GM21515 (cell line): ENCODE data around the gene VDAC2.

Experiments
- ATAC-seq: cut with Tn5 transposase; IDR thresholded peaks from one replicate; pipeline ENCODE4 v1.9.1; 2021; ENCODE audit not compliant: unreplicated experiment

Gene VDAC2

DNA sequence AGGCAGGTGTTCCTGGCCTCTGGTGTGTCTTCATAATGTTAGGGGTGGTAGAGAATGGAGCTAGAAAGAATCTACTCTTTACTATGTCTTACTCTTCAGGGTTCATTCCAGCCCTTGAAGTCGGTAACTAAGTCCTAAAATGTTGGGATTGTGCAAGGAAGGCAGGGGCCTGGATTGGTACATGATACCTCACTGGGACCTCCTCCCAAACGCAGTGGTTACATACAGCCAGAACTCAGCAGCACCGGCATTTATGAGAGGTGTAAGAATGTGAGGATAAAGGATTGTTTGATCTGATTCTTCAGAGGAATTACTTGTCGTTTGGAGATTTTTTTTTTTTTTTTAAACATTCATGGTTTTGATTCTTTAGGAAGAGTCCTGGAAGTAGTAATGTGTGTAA lies 18.2 kb downstream of the VDAC2 start:
- no peak for ATAC-seq

DNA sequence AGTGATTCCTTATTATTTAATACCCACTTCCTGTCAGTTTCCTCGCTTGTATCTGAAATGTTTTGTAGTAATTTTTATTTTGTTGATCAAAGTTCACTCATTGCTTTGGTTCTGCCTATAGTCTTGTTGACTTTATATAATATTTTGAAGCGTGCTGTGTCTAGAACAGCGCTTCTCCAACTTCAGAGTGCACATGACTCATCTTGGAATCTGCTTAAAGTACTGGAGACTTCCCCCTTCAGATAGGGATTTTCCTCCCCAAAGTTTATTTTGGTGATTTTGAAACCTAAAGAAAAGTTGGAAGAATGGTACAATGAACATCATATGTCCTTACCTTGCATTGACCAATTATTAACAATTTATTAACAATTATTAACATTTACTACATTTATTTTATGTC lies 19.4 kb downstream of the VDAC2 start:
- ATAC-seq = no peak

DNA sequence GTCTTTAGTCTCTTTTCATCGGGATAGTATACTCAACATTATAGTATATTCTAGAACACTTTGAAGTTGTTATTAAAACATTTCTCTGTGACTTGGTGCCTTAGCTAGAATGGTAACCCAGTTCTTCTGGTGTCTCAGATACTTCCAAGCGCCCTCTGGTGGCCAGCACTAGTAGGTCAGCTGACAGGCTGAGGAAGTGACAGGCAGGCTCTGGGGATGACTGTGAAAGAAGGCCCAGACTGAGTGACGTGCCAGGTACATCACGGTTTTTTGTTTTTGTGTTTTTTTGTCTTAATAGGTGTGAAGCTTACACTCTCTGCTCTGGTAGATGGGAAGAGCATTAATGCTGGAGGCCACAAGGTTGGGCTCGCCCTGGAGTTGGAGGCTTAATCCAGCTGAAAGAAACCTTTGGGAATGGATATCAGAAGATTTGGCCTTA lies 20.0 kb downstream of the VDAC2 start:
- peak; percentile 40 for ATAC-seq

DNA sequence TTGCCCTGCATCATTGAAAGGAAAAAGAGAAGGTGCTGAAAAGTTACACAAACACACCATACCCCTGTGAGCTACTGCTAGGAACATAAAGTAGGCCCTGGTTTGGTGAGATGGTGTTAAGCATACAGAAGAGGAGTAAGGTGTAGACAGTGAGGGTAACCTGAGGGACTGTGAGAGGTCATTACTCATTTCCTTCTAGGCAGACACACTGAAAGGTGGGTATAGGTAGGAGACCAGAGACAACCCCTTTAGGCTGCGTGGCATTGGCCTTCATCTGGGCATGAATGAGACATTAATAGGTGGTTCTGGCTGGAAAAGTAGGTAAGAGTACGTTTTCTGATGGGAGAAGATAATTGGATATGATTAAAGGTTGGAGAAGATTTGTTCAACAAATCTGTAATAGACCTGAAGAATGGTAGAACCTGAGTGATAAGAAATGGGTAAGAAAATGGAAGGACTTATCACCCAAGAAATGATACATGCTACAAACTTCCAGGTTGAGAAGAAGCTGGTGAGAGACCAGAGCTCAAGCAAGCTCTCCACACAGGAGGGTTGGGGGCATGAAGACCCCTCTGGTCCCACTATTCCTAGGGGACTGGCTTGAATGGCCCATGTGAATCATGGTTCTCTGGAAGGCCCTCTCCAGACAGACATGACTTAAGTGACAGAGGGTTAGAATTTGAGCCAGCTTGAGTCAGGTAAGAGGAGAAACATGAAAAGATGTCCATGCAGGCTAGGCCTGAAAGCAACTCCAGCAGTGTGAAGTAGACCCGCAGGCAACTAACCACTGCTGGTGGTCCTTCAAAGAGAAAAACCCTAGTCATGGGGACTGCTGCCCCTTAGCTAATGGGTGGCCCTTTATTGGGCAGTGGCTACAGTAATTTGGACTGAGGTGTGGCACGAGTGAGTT lies 21.3 kb downstream of the VDAC2 start:
- no peak for ATAC-seq

DNA sequence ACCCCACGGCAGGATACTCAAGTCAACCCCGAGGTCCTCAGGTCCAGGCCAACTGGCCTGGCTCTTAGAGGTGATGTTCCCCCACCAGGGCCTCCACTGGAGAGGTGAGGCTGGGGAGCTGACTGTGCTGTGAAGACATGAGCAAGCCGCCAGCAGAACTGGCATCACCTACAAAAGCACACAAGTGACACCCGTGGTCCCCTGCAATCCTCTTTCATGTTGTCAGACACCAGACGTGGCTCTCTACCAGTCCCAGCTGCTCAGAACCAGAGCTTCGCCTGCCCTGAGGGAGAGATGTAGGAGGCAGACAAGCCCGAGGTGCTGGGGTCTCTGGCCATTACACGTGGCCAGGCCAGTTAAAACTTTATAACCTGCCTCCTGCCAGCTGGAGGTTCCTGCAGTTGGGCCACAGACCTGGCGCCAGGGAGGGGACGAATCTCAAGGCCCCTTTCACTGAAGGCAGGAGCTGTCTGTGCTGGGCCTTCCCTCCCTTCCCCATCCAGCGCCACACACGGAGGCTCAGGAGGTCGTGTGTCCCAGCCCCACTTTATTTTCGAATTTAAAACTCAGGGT lies 22.9 kb downstream of the VDAC2 start:
- ATAC-seq = no peak

DNA sequence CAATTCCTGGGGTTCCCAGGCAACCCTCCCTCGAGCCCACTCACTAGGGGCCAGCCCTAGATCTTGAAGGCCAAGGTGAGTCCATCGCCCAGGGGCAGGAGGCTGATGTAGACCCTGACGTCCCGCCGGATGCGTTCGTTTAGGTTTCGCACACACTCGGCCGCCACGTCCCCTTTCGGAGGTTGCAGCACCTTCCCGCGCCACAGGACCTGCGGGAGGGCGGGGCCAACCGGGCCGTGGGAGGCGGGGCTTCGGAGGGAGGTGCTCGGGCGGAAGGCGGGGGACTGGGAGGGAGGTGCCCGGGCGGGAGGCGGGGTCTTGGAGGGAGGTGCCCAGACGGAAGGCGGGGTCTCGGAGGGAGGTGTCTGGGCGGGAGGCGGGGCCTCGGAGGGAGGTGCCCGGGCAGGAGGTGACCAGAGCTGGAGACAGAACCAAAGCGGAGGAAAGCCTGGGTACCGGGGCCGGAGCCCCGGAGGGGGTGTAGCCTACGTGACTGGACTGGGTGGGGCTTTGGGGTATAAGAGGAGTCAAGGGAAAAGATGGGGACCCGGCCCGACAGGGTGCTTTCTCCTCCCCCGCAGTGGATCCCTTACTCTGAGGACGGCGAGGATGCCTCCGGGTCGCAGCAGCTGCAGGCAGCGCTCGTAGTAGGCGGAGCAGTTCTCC lies 23.6 kb downstream of the VDAC2 start:
- ATAC-seq = peak; percentile 50

DNA sequence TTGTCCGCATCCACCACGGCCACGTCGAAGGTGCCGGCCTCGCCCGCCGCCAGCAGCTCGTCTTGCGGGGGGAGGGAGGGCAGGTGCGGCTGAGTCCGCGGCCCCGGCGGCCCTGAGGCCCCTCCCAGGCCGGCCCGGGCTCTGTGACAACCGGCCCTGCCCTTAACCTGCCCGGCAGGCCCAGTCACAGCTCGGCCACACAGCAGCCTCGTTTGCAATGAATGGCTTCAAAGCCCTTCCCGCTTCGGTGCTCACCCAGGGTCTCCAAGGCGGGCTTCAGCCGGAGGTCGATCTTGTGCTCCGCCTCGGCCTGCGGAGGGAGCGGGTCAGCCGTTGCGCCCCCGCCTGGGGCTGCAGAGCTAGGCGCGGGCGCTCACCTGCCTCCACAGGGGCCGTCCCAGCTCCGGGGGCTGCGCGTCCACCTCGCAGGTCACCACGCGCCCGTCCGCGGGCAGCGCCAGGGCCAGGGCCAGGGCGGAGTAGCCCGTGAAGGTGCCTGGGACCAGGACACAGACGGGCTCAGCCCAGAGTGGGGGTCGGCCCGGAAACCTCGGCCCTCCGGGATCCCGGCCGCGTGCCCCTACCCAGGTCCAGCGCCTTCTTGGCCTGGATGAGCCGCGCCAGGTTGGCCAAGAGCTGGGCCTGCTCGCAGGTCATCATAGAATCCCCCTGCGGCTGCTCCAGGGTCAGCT lies 24.2 kb downstream of the VDAC2 start:
- peak; percentile 5 for ATAC-seq

DNA sequence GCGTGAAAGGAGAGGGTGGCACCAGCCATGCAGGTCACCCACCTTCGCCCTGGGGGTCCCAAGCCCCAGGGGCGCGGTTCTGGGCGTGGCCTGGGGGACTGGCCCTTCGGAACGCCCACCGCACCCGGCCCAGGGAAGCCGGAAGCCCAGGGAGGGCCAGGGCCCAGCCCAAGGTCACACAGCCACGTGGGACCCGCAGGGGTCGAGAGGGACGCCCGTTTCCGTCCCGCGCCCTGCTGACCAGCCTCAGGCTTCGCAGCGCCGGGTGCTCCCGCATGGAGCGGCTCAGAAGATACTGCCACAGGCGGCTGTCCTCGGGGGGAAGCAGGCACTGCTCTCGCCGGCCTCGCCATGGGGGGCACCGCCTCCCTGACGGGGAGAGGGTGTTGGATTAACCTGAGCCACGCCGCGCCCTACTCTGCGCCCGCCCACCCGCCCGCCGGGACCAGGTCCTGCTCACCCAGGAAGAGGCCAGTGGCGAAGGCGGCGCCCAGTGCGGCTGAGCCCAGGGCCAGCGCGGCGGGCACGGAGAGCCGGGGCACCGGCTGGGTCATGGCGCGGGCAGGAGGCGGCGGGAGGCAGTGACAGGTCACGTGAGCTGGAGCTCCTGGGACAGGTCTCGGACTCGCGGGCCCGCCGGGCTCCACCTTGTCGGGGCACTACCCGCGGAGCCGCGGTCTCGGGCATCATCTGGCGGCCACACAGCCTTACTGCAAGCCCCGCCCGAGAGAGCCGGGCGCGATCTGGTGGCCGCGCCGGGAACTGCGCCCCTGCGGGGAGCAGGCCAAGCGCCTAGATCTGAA lies 25.0 kb downstream of the VDAC2 start, which contains the start of gene COMTD1:
Gene COMTD1 (minus strand): TSS at position 583 of the 803 bp plus-strand sequence. CDS start 29 bp downstream, at position 554.
- peak; percentile 74 for ATAC-seq

DNA sequence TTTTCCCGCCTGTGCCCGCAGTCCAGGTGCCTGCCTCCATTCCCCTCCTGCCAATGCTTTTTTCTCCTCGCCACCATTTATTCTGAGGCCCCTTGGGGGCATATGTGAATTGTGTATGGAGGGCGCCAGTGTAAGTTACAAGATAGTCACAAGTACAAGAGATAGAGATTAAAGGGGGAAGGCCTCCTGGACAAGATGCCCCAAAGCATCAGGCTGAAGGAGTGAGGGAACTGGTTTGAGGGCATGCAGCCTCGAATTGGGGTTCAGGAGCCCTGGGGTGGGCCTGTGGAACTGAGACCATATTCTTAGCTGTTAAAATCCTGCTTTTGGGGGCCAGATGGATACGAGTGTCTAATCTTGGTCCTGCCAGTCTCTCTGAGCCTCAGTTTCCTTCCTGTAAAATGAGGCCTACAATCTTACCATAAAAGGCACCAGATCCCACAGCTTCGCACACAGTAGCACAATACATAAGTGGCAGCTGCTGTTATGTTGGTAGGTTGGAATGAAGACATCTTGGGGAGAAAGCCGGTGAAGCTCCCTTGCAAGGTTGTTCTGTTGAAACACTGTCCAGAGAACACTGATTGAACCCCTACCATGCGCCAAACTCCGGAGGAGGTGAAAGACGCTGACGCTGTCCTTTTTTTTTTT lies 25.7 kb downstream of the VDAC2 start:
- ATAC-seq = no peak

DNA sequence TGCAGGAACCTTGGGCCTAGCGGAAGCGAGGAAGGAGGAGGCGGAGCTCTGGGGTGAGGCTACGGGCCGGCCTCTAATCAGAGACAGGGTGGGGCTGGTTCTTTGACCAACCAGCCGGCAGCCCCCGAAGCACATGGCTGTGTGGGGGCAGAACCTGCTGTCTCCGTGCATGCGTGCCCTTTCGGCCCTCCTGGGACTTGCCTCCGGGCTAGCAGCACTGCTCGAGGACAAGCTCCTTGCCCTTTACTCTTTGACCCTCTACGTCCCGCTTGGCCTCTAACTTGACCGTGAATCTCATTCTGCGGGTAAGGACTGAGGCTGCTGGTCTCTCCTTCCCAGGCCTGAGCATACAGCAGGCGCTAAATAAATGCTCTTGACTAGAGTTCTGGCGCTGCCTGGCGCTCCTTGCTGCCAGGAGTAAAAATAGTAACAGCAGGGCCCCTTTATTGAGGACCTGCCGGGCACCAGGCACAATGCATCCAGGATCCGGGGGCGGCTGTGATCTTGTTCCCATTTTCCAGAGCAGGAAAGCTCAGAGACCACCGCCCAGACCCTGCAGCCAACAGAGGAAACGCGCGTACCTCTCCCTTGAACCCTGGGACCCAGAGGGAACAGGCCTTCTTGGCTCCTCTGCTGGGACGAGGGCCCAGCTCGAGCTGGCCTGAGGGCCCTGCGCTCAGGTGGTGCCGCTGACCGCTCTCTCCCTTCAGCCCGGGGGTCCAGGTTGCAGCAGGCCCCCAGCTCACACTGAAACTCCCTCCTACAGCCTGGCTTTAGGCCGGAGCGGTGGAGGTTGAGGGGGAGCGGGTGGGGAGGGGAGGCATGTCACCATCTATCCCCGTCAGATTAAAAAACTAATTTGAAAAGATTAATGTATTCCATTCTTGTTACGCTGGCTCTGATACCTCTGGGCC lies 27.8 kb downstream of the VDAC2 start:
- no peak for ATAC-seq

DNA sequence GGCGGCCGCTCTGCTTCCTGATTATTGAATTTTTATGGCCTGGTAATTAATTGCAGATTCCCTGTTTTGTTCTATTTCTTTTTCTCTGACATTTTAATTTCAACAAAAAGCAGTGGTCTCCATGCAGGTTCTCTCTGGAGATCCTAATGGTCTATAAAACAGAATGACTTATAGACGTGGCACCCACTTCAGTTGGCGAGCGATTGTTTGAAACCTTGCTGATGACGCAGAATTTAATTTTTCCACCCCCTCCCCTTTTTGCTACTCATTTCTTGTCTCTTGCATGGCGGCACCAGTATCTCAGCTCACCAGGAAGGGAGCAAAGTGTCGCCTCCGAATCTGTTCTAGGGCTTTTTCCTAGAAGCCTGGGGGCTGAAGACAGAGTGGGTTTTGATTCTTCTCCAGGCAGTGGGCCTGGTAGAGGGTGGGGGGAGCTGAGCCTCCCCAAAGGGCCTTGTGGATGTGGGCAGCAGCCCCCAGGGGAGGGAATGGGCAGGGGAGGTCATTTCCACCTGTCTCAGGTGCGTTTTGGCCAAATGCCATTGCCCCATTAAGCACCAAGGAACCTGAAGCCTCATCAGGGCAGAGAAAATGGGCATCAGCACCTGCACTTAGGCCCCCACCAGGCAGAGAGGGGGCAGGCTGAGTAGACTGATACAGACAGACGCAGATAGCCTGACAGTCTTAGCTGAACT lies 28.6 kb downstream of the VDAC2 start:
- no peak for ATAC-seq

DNA sequence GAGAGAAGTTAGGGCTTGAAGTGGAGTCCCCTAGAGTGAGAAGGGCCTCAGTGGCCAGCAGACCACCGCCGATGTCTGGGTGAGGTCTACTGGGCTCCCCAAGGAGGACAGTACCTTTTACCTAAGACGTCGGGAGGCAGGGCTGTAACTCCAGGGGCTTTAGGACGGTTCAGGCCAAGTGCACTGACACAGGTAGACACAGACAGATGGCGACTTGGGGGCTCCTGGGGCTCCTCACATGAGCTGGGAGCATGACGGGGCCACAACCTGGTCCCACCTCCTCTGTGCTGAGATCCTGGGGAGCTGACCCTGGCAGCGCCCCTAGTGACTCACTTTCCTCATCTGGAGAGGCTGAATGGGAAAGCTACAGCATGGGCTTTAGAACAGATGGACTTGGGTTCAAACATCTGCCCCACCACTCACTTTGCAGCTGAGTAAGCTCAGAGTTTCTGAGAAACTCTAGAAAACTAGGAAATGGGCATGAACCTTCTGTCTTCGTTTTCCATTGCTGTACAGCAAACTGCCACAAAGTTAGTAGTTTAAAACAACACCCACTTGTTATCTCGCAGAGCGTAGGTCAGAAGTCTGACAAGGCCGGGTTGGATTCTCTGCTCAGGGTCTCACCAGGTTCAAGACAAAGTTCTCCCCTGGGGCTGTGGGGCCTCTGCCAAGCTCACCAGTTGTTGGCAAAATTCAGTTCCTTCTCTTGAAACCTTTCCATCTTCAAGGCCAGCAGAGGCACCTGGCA lies 29.9 kb downstream of the VDAC2 start:
- ATAC-seq = no peak

DNA sequence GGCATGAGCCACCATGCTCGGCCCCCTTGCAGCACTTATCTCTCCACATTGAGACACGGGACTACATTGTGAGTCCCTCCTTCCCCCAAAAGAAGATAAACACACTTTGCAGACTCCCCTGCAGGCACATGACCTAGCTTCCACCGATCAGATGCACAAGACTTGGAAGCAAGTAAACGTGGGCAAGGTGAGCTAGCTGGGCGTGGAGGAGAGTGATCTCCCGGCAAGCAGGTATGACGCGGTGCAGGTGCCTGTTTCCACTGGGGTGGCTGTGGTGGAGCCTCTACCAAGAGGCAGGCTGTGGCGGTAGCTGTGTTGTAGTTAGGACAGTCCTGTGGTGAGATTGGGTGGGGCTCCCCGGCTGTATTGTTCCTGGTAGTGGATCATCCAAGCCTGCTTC lies 32.8 kb downstream of the VDAC2 start:
- no peak for ATAC-seq

DNA sequence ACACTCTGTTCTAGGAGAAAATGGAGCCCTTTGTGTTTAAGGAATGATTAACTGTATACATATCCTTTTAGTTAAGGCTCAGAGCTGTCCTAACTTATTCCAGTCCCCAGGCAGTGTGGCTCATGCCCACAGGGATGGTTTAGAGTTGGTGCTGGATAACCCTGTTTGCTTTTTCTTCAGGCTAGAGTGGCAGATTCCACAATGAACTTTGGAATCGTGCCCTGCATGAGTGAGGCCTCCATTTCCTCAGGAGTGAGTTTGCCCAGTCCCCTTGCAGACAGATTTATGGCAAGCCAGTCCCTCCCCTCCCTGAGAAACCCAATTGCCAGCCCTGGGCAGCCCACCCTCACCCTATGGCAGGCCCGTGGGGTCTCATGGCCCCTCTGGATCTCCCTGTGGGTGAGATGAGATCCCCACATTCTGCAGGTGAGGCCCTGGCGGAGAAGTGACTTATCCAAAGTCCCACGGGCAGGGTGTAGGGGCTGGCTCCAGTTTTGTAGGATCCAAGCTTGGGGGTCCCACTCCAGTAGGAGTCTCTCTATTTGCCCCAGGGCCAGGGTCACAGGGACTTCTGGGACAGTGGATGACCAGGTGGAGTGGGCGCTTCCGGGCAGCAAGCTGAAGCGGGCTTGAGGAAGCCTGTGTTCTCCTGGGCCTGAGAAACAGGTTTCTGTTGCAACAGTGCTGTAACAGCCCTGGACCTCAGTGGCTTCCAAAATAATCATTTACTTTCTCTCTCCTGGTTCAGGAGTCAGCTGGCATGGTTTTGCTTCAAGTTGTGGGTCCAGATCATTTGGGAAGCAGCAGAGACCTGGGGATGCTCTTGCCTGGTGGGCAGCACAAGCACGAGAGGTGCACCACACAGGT lies 34.1 kb downstream of the VDAC2 start:
- ATAC-seq = no peak

DNA sequence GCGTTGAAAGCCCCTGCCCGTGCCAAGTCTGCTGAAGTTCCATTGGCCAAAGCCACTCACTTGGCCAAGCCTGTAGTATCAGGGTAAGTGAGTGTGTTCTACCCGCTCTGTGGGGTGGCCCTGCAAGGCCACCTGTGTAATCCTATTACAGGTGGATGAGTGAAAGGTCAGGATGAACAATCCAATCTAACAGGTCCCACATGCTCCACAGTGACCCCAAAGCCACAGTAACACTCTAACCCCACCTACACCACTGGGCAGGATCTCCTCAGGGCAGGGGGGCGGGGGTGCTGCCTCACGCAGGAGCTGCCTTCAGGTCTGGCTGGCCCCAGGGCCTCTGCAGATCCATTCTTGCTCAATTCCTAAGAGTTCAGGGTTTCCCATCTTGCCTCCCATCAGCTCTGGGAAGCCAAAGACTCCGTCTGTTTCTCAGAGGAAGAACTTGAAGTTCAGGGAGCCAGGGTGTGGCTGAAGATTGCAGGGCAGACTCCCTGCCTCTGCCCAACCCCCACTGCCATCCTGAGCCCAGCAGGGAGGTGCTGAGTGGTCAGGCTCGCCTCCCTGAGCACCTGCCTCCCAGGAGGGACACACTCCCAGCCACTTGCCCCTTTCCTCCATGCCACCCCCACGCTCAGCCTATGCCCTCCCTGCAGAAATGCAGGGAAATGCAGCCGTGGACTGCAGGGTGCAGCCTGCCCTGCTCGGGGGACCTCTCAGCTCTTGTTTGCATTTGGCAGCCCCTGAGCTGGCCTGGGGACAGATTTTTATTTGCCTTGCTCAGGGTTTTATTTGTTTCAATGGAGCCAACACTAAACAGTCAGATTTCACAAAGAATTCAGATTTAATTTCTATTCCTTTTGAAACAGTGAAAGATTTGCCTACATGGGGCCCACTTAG lies 35.0 kb downstream of the VDAC2 start:
- ATAC-seq = no peak

DNA sequence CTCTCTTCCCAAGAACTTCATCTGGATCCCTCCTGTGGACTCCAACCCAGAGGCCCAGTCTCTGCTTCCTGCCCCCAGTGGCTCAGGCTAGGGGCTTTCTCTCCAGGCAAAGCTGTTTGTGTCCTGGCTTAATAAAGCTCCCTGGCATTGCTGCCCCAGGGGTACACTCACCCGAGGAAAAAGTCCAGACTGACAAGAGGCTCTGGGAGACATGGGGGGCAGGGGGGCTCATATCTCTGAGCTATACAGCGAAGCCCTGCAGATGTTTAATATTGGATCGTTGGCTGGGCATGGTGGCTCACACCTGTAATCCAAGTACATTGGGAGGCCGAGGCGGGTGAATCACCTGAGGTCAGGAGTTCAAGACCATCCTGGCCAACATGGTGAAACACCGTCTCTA lies 35.9 kb downstream of the VDAC2 start:
- ATAC-seq = no peak
